B cell (primary cell): ENCODE results near the gene SLC6A6.

Experiments used
- EZH2 ChIP-seq: IDR thresholded peaks from 2 replicates; pipeline ENCODE4 v1.6.1; 2012; ENCODE audit warnings: borderline replicate concordance, low read depth, mild to moderate bottlenecking, moderate library complexity, low read length; ENCODE audit not compliant: insufficient read depth, poor library complexity, severe bottlenecking
- TF ChIP-seq, protein P1 (sequence below): fragments of 200-600 bp; IDR thresholded peaks from one replicate; pipeline ENCODE4 v1.8.0; 2022; ENCODE audit warnings: antibody characterized with exemption, mild to moderate bottlenecking

- TF ChIP-seq, protein P1, sequence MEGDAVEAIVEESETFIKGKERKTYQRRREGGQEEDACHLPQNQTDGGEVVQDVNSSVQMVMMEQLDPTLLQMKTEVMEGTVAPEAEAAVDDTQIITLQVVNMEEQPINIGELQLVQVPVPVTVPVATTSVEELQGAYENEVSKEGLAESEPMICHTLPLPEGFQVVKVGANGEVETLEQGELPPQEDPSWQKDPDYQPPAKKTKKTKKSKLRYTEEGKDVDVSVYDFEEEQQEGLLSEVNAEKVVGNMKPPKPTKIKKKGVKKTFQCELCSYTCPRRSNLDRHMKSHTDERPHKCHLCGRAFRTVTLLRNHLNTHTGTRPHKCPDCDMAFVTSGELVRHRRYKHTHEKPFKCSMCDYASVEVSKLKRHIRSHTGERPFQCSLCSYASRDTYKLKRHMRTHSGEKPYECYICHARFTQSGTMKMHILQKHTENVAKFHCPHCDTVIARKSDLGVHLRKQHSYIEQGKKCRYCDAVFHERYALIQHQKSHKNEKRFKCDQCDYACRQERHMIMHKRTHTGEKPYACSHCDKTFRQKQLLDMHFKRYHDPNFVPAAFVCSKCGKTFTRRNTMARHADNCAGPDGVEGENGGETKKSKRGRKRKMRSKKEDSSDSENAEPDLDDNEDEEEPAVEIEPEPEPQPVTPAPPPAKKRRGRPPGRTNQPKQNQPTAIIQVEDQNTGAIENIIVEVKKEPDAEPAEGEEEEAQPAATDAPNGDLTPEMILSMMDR: no peak
- TF ChIP-seq EZH2: no peak
Observed at GRCh38 chr3:14438262-14438661, 35.9 kb downstream of the SLC6A6 start.
